SK-N-SH (cell line): ENCODE results near the gene IFNGR1. TPM values are rescaled to one million over a fixed set of nuclear protein-coding genes. Genes with fewer than 3 reads are reported as not detected.

Source experiments
- CTCF ChIA-PET: fragments of 300-600, 350-600 bp; formaldehyde crosslinking; extraction: SDS; loops from one replicate; lab custom pipeline; 2021; lab: Yijun Ruan, JAX
- POLR2A ChIA-PET: fragments of 350-600 bp; sonication (Branson Sonifier 250); formaldehyde crosslinking; extraction: SDS; loops from one replicate; lab custom pipeline; 2020; ENCODE audit warnings: antibody characterized with exemption, inconsistent platforms; lab: Yijun Ruan, JAX
- DNase-seq: peaks from one replicate; pipeline ENCODE4 v3.0.0; 2012
- H2AFZ ChIP-seq: fragments of 200-600 bp; sonication (generic); 2 replicates; pipeline ENCODE4 v1.8.1; 2016; ENCODE audit warnings: antibody characterized with exemption, mild to moderate bottlenecking, low read depth
- H3F3A ChIP-seq: fragments of 200-600 bp; sonication (generic); replicated peaks from 2 replicates; pipeline ENCODE3; 2016; ENCODE audit warnings: antibody characterized with exemption, mild to moderate bottlenecking; ENCODE audit not compliant: insufficient read depth
- H3K27ac ChIP-seq, 2 experiments: fragments of 200-500 bp in 1 of 2; fragments of 200-600 bp in 1 of 2; sonication (Bioruptor generic) in 1 of 2; sonication (generic), shearing (Covaris generic) in 1 of 2; 2 replicates each; pipeline versions ENCODE4 v1.5.1 to v1.6.1; 2014 to 2016; ENCODE audit warnings: low read depth in 2 of 2, inconsistent platforms in 1 of 2, low read length in 1 of 2, mild to moderate bottlenecking in 1 of 2, mixed read lengths in 1 of 2
- H3K27me3 ChIP-seq: fragments of 200-600 bp; sonication (generic), shearing (Covaris generic); 2 replicates; pipeline ENCODE4 v1.6.1; 2016; ENCODE audit warnings: mixed run types; ENCODE audit not compliant: insufficient read depth
- H3K36me3 ChIP-seq, 2 experiments: fragments of 200-500 bp in 1 of 2; fragments of 200-600 bp in 1 of 2; sonication (Bioruptor generic) in 1 of 2; sonication (generic) in 1 of 2; replicated peaks in 1 of 2; 2 replicates each; pipeline versions ENCODE3 to v1.5.1; 2014 to 2016; ENCODE audit warnings: low read length in 1 of 2, mild to moderate bottlenecking in 1 of 2; ENCODE audit not compliant: insufficient read depth in 2 of 2, control insufficient read depth in 1 of 2
- H3K4me1 ChIP-seq, 2 experiments: fragments of 200-500 bp in 1 of 2; fragments of 200-600 bp in 1 of 2; sonication (Bioruptor generic) in 1 of 2; sonication (generic), shearing (Covaris generic) in 1 of 2; 2 replicates each; pipeline versions ENCODE4 v1.5.1 to v1.6.1; 2014 to 2016; ENCODE audit warnings: low read depth in 1 of 2, low read length in 1 of 2, mixed run types in 1 of 2; ENCODE audit not compliant: insufficient read depth in 2 of 2, control insufficient read depth in 1 of 2
- H3K4me2 ChIP-seq: fragments of 200-600 bp; sonication (generic), shearing (Covaris generic); 2 replicates; pipeline ENCODE4 v1.6.1; 2017; ENCODE audit warnings: mixed run types
- H3K4me3 ChIP-seq, 2 experiments: fragments of 200-500 bp in 1 of 2; fragments of 200-600 bp in 1 of 2; sonication (Bioruptor generic) in 1 of 2; sonication (generic), shearing (Covaris generic) in 1 of 2; 2 replicates each; pipeline versions ENCODE4 v1.5.1 to v1.8.1; 2014 to 2016; ENCODE audit warnings: low read depth in 2 of 2, inconsistent platforms in 1 of 2, low read length in 1 of 2, mild to moderate bottlenecking in 1 of 2, mixed read lengths in 1 of 2, moderate library complexity in 1 of 2
- H3K79me2 ChIP-seq: fragments of 200-600 bp; sonication (generic); 2 replicates; pipeline ENCODE4 v1.8.1; 2017; ENCODE audit warnings: mild to moderate bottlenecking; ENCODE audit not compliant: insufficient read depth
- H3K9ac ChIP-seq: fragments of 200-600 bp; sonication (generic); 2 replicates; pipeline ENCODE4 v1.6.1; 2017; ENCODE audit warnings: mixed run types
- H3K9me2 ChIP-seq: fragments of 200-600 bp; sonication (generic); 2 replicates; pipeline ENCODE4 v1.6.1; 2017; ENCODE audit warnings: mixed run types
- H3K9me3 ChIP-seq: fragments of 200-600 bp; sonication (generic); 2 replicates; pipeline ENCODE4 v1.6.1; 2017; ENCODE audit warnings: mixed run types, mild to moderate bottlenecking, moderate library complexity
- H4K20me1 ChIP-seq: fragments of 200-600 bp; sonication (generic); 2 replicates; pipeline ENCODE4 v1.6.1; 2017; ENCODE audit warnings: mild to moderate bottlenecking, mixed run types; ENCODE audit not compliant: insufficient read depth
- ELF1 ChIP-seq: IDR thresholded peaks from 2 replicates; pipeline ENCODE4 v1.4.0; 2012
- FOSL2 ChIP-seq: IDR thresholded peaks from 2 replicates; pipeline ENCODE4 v1.4.0; 2012; ENCODE audit warnings: low read depth, mild to moderate bottlenecking, moderate library complexity, borderline replicate concordance
- FOXJ3 ChIP-seq: sonication (generic); formaldehyde crosslinking; IDR thresholded peaks from 2 replicates; pipeline ENCODE4 v1.5.1; 2020; ENCODE audit warnings: mild to moderate bottlenecking, missing genetic modification reagents
- FOXM1 ChIP-seq: IDR thresholded peaks from 2 replicates; pipeline ENCODE4 v1.4.0; 2012; ENCODE audit warnings: low read depth, mild to moderate bottlenecking
- GATA2 ChIP-seq: sonication (generic); formaldehyde crosslinking; IDR thresholded peaks from 2 replicates; pipeline ENCODE4 v1.5.0; 2020; ENCODE audit warnings: mild to moderate bottlenecking, missing genetic modification reagents
- IRF3 ChIP-seq: fragments of 150-350 bp; IDR thresholded peaks from 2 replicates; pipeline ENCODE4 v1.6.1; 2016; ENCODE audit warnings: mild to moderate bottlenecking, low read depth, low read length
- MXI1 ChIP-seq: IDR thresholded peaks from 2 replicates; pipeline ENCODE4 v1.6.1; 2012; ENCODE audit warnings: mild to moderate bottlenecking, low read depth, low read length, improper control_type of control experiment
- NRF1 ChIP-seq: IDR thresholded peaks from 2 replicates; pipeline ENCODE4 v1.6.1; 2012; ENCODE audit warnings: low read depth, mild to moderate bottlenecking, low read length
- PBX3 ChIP-seq: IDR thresholded peaks from 2 replicates; pipeline ENCODE4; 2012
- RCOR1 ChIP-seq: fragments of 150-350 bp; IDR thresholded peaks from 2 replicates; pipeline ENCODE4 v1.6.1; 2017; ENCODE audit warnings: antibody characterized with exemption, low read length
- RXRA ChIP-seq: IDR thresholded peaks from 2 replicates; pipeline ENCODE4 v1.4.0; 2012; ENCODE audit warnings: low read depth, mild to moderate bottlenecking, borderline replicate concordance
- SIN3A ChIP-seq: IDR thresholded peaks from 2 replicates; pipeline ENCODE4 v1.6.1; 2012; ENCODE audit warnings: low read depth, mild to moderate bottlenecking, low read length, moderate library complexity, borderline replicate concordance
- SMC3 ChIP-seq: IDR thresholded peaks from 2 replicates; pipeline ENCODE4 v1.6.1; 2012; ENCODE audit warnings: low read depth, low read length, improper control_type of control experiment
- TAF1 ChIP-seq: IDR thresholded peaks from 2 replicates; pipeline ENCODE4 v1.6.1; 2012; ENCODE audit warnings: low read depth, mild to moderate bottlenecking, low read length, moderate library complexity, borderline replicate concordance
- TCF12 ChIP-seq: IDR thresholded peaks from 2 replicates; pipeline ENCODE4 v1.4.0; 2012
- TEAD4 ChIP-seq: IDR thresholded peaks from 2 replicates; pipeline ENCODE4 v1.4.0; 2012; ENCODE audit warnings: mild to moderate bottlenecking, borderline replicate concordance; ENCODE audit not compliant: insufficient read depth
- USF1 ChIP-seq: IDR thresholded peaks from 2 replicates; pipeline ENCODE4 v1.4.0; 2012; ENCODE audit warnings: low read depth, borderline replicate concordance
- USF2 ChIP-seq: fragments of 150-350 bp; IDR thresholded peaks from 2 replicates; pipeline ENCODE4 v1.6.1; 2017; ENCODE audit warnings: antibody characterized with exemption, low read length, low read depth, borderline replicate concordance
- YY1 ChIP-seq: IDR thresholded peaks from 2 replicates; pipeline ENCODE4 v1.4.0; 2012; ENCODE audit warnings: low read depth, mild to moderate bottlenecking
- WGBS: methylation state at CpG from one replicate; pipeline ENCODE4 v1.1.6; 2017; ENCODE audit warnings: low lambda C conversion rate; 5-methylcytosine and 5-hydroxymethylcytosine counted together
- polyA plus RNA-seq, 3 experiments: library from polyadenylated mRNA; depleted of rRNA; stranded (reverse); fragments of >200 nt; gene quantifications; 2 replicates each; pipeline ENCODE4 v1.2.3, GENCODE V29; 2012

Gene IFNGR1
- polyA plus RNA-seq, 1 of the 3 experiments (the other 2 are of a cell fraction), result 11.5 TPM

- Histone ChIP-seq H3K9ac (no peak overlapping the region), H3K9me2 (no peaks in the 10 kb centered on the region), H3K27ac (no peak overlapping the region), H3K9me3 (no peaks in the 10 kb centered on the region), H3K4me1 (no peaks in the 10 kb centered on the region), H3K36me3 (no peaks in the 10 kb centered on the region), H3K79me2 (no peaks in the 10 kb centered on the region), H4K20me1 (no peaks in the 10 kb centered on the region), H3K27me3 (no peaks in the 10 kb centered on the region), H3K4me2 (no peak overlapping the region), H2AFZ (no peak overlapping the region), H3F3A (no peaks in the 10 kb centered on the region), H3K4me3 (no peak overlapping the region)
- ChIA-PET CTCF (no interaction called here), POLR2A (no interaction called here)
- TF ChIP-seq SMC3 (no peak), TCF12 (no peak), SIN3A (no peak), RXRA (no peak), GATA2 (no peak), FOSL2 (no peak)
- WGBS, result 66% methylated on average over 2 of the region's 2 CpGs
- no peak for DNase-seq
Measured at GRCh38 chr6:137155830-137156229, 63.4 kb downstream of the IFNGR1 start.

GRCh38 chr6:137150072-137150471 is 69.1 kb downstream of the IFNGR1 start:
- POLR2A ChIA-PET, result no interaction called here
- no peaks in the 10 kb centered on the region for H3K27me3 ChIP-seq
- H3F3A ChIP-seq, result no peaks in the 10 kb centered on the region
- no peak overlapping the region for H3K9ac ChIP-seq
- H3K27ac ChIP-seq, result no peak overlapping the region
- no peaks in the 10 kb centered on the region for H4K20me1 ChIP-seq
- no peak overlapping the region for H3K4me2 ChIP-seq
- no peaks in the 10 kb centered on the region for H3K36me3 ChIP-seq
- 15% methylated on average over 3 of the region's 3 CpGs for WGBS
- CTCF ChIA-PET, result no interaction called here
- H3K9me2 ChIP-seq, result no peaks in the 10 kb centered on the region
- TF ChIP-seq FOXM1 (no peak), ELF1 (no peak), FOXJ3 (CRISPR knock-in tag) (no peak), TEAD4 (no peak), NRF1 (no peak), USF2 (no peak)
- H3K4me3 ChIP-seq, result no peak overlapping the region
- no peaks in the 10 kb centered on the region for H3K9me3 ChIP-seq
- no peaks in the 10 kb centered on the region for H3K79me2 ChIP-seq
- no peak for DNase-seq
- no peaks in the 10 kb centered on the region for H3K4me1 ChIP-seq
- no peak overlapping the region for H2AFZ ChIP-seq

- Histone ChIP-seq H3K9me2 (no peaks in the 10 kb centered on the region), H3K27ac (no peak overlapping the region), H2AFZ (no peak overlapping the region), H3K4me1 (no peaks in the 10 kb centered on the region), H3K79me2 (no peaks in the 10 kb centered on the region), H3K36me3 (no peaks in the 10 kb centered on the region), H3K27me3 (no peaks in the 10 kb centered on the region), H3K4me2 (no peak overlapping the region), H3K4me3 (no peak overlapping the region), H3F3A (no peaks in the 10 kb centered on the region), H4K20me1 (no peaks in the 10 kb centered on the region), H3K9ac (no peak overlapping the region), H3K9me3 (no peaks in the 10 kb centered on the region)
- POLR2A ChIA-PET, result no interaction called here
- no peak for DNase-seq
- CTCF ChIA-PET, result no interaction called here
- WGBS, result 20% methylated on average over 1 of the region's 1 CpG
- no peak for TF ChIP-seq IRF3
- no peak for TF ChIP-seq USF1
- no peak for TF ChIP-seq NRF1
- TF ChIP-seq GATA2, result no peak
- no peak for TF ChIP-seq MXI1
- TF ChIP-seq PBX3, result no peak
- TF ChIP-seq TAF1, result no peak
- no peak for TF ChIP-seq USF2
- TF ChIP-seq SIN3A, result no peak
- TF ChIP-seq RCOR1, result no peak
- TF ChIP-seq ELF1, result no peak
- TF ChIP-seq YY1, result no peak
Measured at GRCh38 chr6:137149035-137149393, 70.2 kb downstream of the IFNGR1 start.
